OCI-LY7 (cell line): ENCODE results near the gene TULP1. TPM values are rescaled to one million over a fixed set of nuclear protein-coding genes. Genes with fewer than 3 reads are reported as not detected.

Source experiments
- BruUV-seq: library from RNA; stranded (reverse); fragments of 400-500 nt; replicated peaks from 2 replicates; lab custom pipeline; 2021; lab: Mats Ljungman, UMichigan
- CTCF ChIA-PET: fragments of 300-600 bp; sonication (Branson Sonifier 250); formaldehyde crosslinking; loops from one replicate; lab custom pipeline; 2022; ENCODE audit warnings: antibody characterized with exemption; ENCODE audit not compliant: unreplicated experiment; lab: Charles Lee
- POLR2A ChIA-PET: fragments of 300-600 bp; sonication (Branson Sonifier 250); formaldehyde crosslinking; loops from one replicate; lab custom pipeline; 2022; ENCODE audit warnings: antibody characterized with exemption; lab: Charles Lee
- DNase-seq: peaks from one replicate; pipeline ENCODE4 v3.0.0-alpha.2; 2015; ENCODE audit warnings: low spot score
- H2AFZ ChIP-seq: fragments of 200-600 bp; sonication (generic), shearing (Covaris generic); 2 replicates; pipeline ENCODE4 v1.6.1; 2014; ENCODE audit warnings: mild to moderate bottlenecking, antibody characterized with exemption, low read length, moderate library complexity
- H3K27ac ChIP-seq: fragments of 200-600 bp; sonication (generic); 2 replicates; pipeline ENCODE4 v1.5.1; 2014; ENCODE audit warnings: mixed run types, low read depth, mild to moderate bottlenecking, moderate library complexity, low read length, inconsistent platforms; ENCODE audit not compliant: poor library complexity, severe bottlenecking
- H3K36me3 ChIP-seq: fragments of 200-600 bp; sonication (generic); 2 replicates; pipeline ENCODE4 v1.6.1; 2014; ENCODE audit warnings: mild to moderate bottlenecking, antibody characterized with exemption, low read length, moderate library complexity, mixed read lengths; ENCODE audit not compliant: insufficient read depth
- H3K4me1 ChIP-seq: fragments of 200-600 bp; sonication (generic); 2 replicates; pipeline ENCODE4 v1.5.1; 2014; ENCODE audit warnings: mild to moderate bottlenecking, low read length; ENCODE audit not compliant: insufficient read depth, poor library complexity, severe bottlenecking
- H3K4me2 ChIP-seq: fragments of 200-600 bp; sonication (generic); 2 replicates; pipeline ENCODE4 v1.6.1; 2014; ENCODE audit warnings: mild to moderate bottlenecking, low read length
- H3K4me3 ChIP-seq: fragments of 200-600 bp; sonication (generic); 2 replicates; pipeline ENCODE4 v1.5.1; 2014; ENCODE audit warnings: mild to moderate bottlenecking, low read depth, low read length; ENCODE audit not compliant: poor library complexity, severe bottlenecking
- H3K79me2 ChIP-seq: fragments of 200-600 bp; sonication (generic); 2 replicates; pipeline ENCODE4 v1.6.1; 2016; ENCODE audit warnings: low read depth, mild to moderate bottlenecking, low read length, moderate library complexity, mixed read lengths; ENCODE audit not compliant: insufficient read depth
- H3K9me2 ChIP-seq: fragments of 200-600 bp; sonication (generic); 2 replicates; pipeline ENCODE4 v1.6.1; 2016; ENCODE audit warnings: mild to moderate bottlenecking, low read length, mixed read lengths; ENCODE audit not compliant: insufficient read depth
- H3K9me3 ChIP-seq: fragments of 200-600 bp; sonication (generic); 2 replicates; pipeline ENCODE4 v1.6.1; 2014; ENCODE audit warnings: mild to moderate bottlenecking, mixed run types, low read length, mixed read lengths
- H4K20me1 ChIP-seq: fragments of 200-600 bp; sonication (generic); 2 replicates; pipeline ENCODE4 v1.6.1; 2014; ENCODE audit warnings: mild to moderate bottlenecking, antibody characterized with exemption, low read length, moderate library complexity, mixed read lengths; ENCODE audit not compliant: insufficient read depth
- EZH2phosphoT487 ChIP-seq: fragments of 200-600 bp; sonication (generic); IDR thresholded peaks from 2 replicates; pipeline ENCODE4 v1.6.1; 2018; ENCODE audit warnings: low read depth, borderline replicate concordance, mild to moderate bottlenecking, mixed run types, antibody characterized with exemption, low read length, moderate library complexity, mixed read lengths
- intact Hi-C: fragments of 100-400 bp; cut with micrococcal nuclease; formaldehyde crosslinking; loops from one replicate; pipeline ENCODE4 v1.10.0; 2022; ENCODE audit not compliant: unreplicated experiment
- total RNA-seq, 2 experiments: library from RNA; depleted of rRNA in 1 of 2; stranded (reverse); fragments of >200 nt in 1 of 2; shearing (Covaris generic) in 1 of 2; gene quantifications; 2 replicates each; pipeline ENCODE4 v1.2.3, GENCODE V29; 2014 to 2022
- TF ChIP-seq, protein P1 (sequence below): fragments of 200-600 bp; sonication (generic); conservative IDR thresholded peaks from 2 replicates; pipeline ENCODE4 v1.5.1; 2014; ENCODE audit warnings: mild to moderate bottlenecking, antibody characterized with exemption, low read length, moderate library complexity, mixed read lengths

TULP1 gene
- total RNA-seq, 2 experiments from 2014 or later: not detected

DNA sequence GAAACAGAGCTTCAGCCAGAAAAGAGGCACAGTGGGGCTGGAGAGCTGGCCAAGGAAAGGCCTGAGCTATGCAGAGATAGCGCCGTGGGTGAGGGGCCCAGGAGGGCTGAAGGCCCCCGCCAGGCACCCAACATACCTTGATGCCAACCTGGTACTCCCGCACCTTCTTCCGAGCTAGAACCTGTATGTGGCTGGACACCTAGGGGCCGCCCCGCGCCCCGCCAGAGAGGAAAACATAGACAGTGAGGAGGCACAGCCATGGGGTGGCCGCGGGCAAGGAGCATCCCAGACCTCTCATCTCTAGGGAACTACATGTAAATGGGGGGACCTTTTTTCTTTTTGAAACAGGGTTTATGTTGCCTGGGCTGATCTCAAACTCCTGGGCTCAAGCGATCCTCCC is 32.5 kb downstream of the TULP1 start:
- ChIA-PET CTCF (no interaction called here), POLR2A (interaction anchor here (0.5 to 0.8 kb wide), 2 partner anchors 12 to 71 kb away, joined by 3 to 4 read pairs; partner anchors contain the start of gene RPL10A)
- H3K79me2 ChIP-seq: no peaks in the 10 kb centered on the region

DNA sequence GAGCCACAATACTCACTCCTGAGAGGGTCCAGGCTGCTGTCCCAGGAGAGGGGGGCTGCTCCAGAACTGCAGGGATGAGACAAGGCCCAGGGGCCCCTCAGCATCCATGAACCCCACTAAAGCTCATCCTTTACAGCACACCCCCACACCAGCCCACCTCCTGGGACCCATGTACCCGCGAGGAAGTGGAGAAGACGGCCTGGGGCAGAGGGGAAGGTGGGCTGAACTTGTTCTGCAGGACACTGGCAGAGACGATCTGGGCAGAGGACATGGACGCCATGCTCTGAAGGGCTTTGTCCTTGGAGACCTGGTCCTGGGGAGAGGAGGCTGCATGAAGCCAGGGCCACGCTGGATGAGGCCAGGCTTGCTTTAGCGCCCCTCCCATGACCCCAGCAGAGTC is 34.4 kb downstream of the TULP1 start:
- H4K20me1 ChIP-seq: no peaks in the 10 kb centered on the region
- intact Hi-C loops: no loop called here
- no peaks in the 10 kb centered on the region for H3K79me2 ChIP-seq
- peaks cover 12% of the 10 kb centered on the region for H3K36me3 ChIP-seq
- no peaks in the 10 kb centered on the region for H3K4me1 ChIP-seq
- H2AFZ ChIP-seq: no peak overlapping the region
- H3K9me3 ChIP-seq: no peaks in the 10 kb centered on the region
- CTCF ChIA-PET: no interaction called here
- no peak overlapping the region for H3K4me2 ChIP-seq
- DNase-seq: no peak
- H3K27ac ChIP-seq: no peak overlapping the region
- no peak overlapping the region for H3K4me3 ChIP-seq
- TF ChIP-seq, protein P1, sequence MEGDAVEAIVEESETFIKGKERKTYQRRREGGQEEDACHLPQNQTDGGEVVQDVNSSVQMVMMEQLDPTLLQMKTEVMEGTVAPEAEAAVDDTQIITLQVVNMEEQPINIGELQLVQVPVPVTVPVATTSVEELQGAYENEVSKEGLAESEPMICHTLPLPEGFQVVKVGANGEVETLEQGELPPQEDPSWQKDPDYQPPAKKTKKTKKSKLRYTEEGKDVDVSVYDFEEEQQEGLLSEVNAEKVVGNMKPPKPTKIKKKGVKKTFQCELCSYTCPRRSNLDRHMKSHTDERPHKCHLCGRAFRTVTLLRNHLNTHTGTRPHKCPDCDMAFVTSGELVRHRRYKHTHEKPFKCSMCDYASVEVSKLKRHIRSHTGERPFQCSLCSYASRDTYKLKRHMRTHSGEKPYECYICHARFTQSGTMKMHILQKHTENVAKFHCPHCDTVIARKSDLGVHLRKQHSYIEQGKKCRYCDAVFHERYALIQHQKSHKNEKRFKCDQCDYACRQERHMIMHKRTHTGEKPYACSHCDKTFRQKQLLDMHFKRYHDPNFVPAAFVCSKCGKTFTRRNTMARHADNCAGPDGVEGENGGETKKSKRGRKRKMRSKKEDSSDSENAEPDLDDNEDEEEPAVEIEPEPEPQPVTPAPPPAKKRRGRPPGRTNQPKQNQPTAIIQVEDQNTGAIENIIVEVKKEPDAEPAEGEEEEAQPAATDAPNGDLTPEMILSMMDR: no peak
- TF ChIP-seq EZH2phosphoT487: no peak
- POLR2A ChIA-PET: no interaction called here
- no peaks in the 10 kb centered on the region for H3K9me2 ChIP-seq
- BruUV-seq: no TSS peak

More for the DNA sequence above, 32.5 kb downstream of the TULP1 start:
- BruUV-seq: no TSS peak
- intact Hi-C loops: no loop called here
- H3K4me1 ChIP-seq: no peaks in the 10 kb centered on the region
- H3K4me3 ChIP-seq: no peak overlapping the region
- H2AFZ ChIP-seq: no peak overlapping the region
- no peak overlapping the region for H3K27ac ChIP-seq
- H3K9me3 ChIP-seq: no peaks in the 10 kb centered on the region
- no peaks in the 10 kb centered on the region for H3K36me3 ChIP-seq
- no peaks in the 10 kb centered on the region for H3K9me2 ChIP-seq
- DNase-seq: no peak
- TF ChIP-seq EZH2phosphoT487: no peak
- TF ChIP-seq, protein P1: no peak
- no peak overlapping the region for H3K4me2 ChIP-seq
- no peaks in the 10 kb centered on the region for H4K20me1 ChIP-seq

DNA sequence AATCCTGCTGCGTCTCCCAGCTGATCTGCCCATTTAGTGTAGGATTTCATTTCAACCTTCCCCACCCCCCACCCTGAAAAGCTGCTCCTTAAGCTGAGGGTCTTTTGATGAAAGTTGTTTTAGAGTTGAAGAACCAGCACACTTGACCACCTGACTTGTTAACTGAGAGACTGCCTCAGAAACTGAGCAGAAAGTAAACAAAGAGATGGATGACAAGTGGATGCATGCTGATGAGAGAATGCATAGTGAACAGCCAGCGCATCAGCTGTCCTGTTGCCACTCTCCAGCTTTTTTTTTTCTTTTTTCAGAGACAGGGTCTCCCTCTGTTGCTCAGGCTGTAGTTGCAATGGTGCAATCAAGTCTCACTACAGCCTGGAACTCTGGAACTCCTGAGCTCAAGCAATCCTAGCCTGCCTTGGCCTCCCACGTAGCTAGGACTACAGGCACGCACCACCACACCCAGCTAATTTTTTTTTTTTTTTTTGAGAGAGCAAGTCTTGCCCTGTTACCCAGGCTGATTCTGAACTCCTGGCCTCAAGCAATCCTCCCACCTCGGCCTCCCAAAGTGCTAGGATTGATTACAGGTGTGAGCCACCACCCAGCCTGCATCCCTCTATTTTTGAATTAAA is 35.0 kb downstream of the TULP1 start:
- BruUV-seq: no TSS peak
- Histone ChIP-seq H4K20me1 (no peaks in the 10 kb centered on the region), H3K79me2 (no peaks in the 10 kb centered on the region), H3K4me2 (no peak overlapping the region), H2AFZ (no peak overlapping the region), H3K36me3 (peaks cover 17% of the 10 kb centered on the region), H3K27ac (no peak overlapping the region), H3K9me2 (no peaks in the 10 kb centered on the region), H3K4me3 (no peak overlapping the region), H3K9me3 (no peaks in the 10 kb centered on the region), H3K4me1 (peaks cover under 1% of the 10 kb centered on the region)
- ChIA-PET CTCF (interaction anchor here (0.6 kb wide), 1 partner anchor 75 kb away, joined by 8 read pairs; no protein-coding TSS in a partner anchor), POLR2A (interaction anchor here (0.6 to 1.1 kb wide), 3 partner anchors 20 to 435 kb away, joined by 4 read pairs; no protein-coding TSS in a partner anchor)
- TF ChIP-seq, protein P1: no peak
- TF ChIP-seq EZH2phosphoT487: no peak
- DNase-seq: no peak
- intact Hi-C loops: no loop called here
